ENCODE measurements around the gene COA7.

DNA sequence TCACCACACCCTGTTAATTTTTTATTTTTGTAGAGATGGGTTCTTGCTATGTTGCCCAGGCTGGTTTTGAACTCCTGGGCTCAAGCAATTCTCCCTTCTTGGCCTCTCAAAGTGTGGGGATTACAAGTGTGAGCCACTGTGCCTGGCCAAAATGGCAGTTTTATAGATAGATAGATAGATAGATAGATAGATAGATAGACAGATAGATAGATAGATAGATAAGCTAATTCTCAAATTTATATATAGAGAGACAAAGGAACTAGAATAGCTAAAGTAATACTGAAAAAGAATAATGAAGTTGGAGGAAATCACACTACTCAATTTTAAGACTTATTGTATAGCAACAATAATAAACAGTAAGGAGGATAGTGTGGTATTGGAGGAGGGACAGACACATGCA, 44.1 kb downstream of the COA7 start:
- no peak for TF ChIP-seq EZH2 (optimal IDR thresholded peaks at IDR 0.05; ENCODE audit: low read depth, low read length)
- no peak for TF ChIP-seq CTCF (IDR thresholded peaks at IDR 0.05; ENCODE audit: low read length)
- TF ChIP-seq EZH2phosphoT487 (IDR thresholded peaks at IDR 0.05; ENCODE audit: low read length): no peak

All from MM.1S (cell line).